ENCODE results near the gene GSC.

GRCh38 chr14:94769391-94770250 lies at the start of gene GSC:
- TF ChIP-seq CTCF (conservative IDR thresholded peaks at IDR 0.05) (no peak; the same call in 1 of the 2 replicates), ZFX (IDR thresholded peaks at IDR 0.05) (peak; percentile 98)

Measured in C4-2B (cell line).